HepG2 (cell line): ENCODE results near the gene GRK5. TPM values are rescaled to one million over a fixed set of nuclear protein-coding genes. Genes with fewer than 3 reads are reported as not detected.

Experiments
- ASH2L ChIP-seq: fragments of 300-600, 200-600 bp; sonication (generic); IDR thresholded peaks from 2 replicates; pipeline ENCODE4 v1.7.0; 2017; ENCODE audit warnings: low read depth, mild to moderate bottlenecking, moderate library complexity, mixed read lengths, low read length; ENCODE audit not compliant: insufficient read length
- ATF1 ChIP-seq: IDR thresholded peaks from 2 replicates; pipeline ENCODE4 v1.6.1; 2016; ENCODE audit warnings: mild to moderate bottlenecking, control low read depth
- CHD2 ChIP-seq: IDR thresholded peaks from 2 replicates; pipeline ENCODE4 v1.6.1; 2011; ENCODE audit warnings: low read depth, low read length, improper control_type of control experiment
- ETV6 ChIP-seq: sonication (generic); formaldehyde crosslinking; conservative IDR thresholded peaks from 2 replicates; pipeline ENCODE4 v1.4.0; 2020; ENCODE audit warnings: missing genetic modification reagents
- FOXK1 ChIP-seq: sonication (generic); formaldehyde crosslinking; IDR thresholded peaks from 2 replicates; pipeline ENCODE4 v1.4.0; 2020; ENCODE audit warnings: low read depth, missing genetic modification reagents, borderline replicate concordance
- GABPB1 ChIP-seq: IDR thresholded peaks from 2 replicates; pipeline ENCODE4 v1.6.1; 2016; ENCODE audit warnings: mild to moderate bottlenecking, missing genetic modification reagents, moderate library complexity, missing compliant biosample characterization
- GATAD2A ChIP-seq: IDR thresholded peaks from 2 replicates; pipeline ENCODE4 v1.6.1; 2016
- HINFP ChIP-seq: sonication (generic); formaldehyde crosslinking; IDR thresholded peaks from 2 replicates; pipeline ENCODE4 v1.4.0; 2020; ENCODE audit warnings: low read depth, mild to moderate bottlenecking, missing genetic modification reagents
- HNRNPK ChIP-seq: fragments of 200-400 bp; formaldehyde crosslinking; IDR thresholded peaks from 2 replicates; pipeline ENCODE4 v1.6.1; 2018; ENCODE audit warnings: low read length, low read depth, moderate library complexity, mild to moderate bottlenecking; ENCODE audit not compliant: poor library complexity, severe bottlenecking
- KMT2A ChIP-seq: sonication (generic); formaldehyde crosslinking; IDR thresholded peaks from 2 replicates; pipeline ENCODE4 v1.4.0; 2020; ENCODE audit warnings: missing genetic modification reagents
- MEF2D ChIP-seq: sonication (generic); formaldehyde crosslinking; IDR thresholded peaks from 2 replicates; pipeline ENCODE4 v1.5.1; 2020; ENCODE audit warnings: mild to moderate bottlenecking, missing genetic modification reagents
- MXI1 ChIP-seq: IDR thresholded peaks from 3 replicates; pipeline ENCODE4 v1.6.1; 2012; ENCODE audit warnings: low read depth, low read length, inconsistent platforms, borderline replicate concordance
- NAIF1 ChIP-seq: sonication (generic); formaldehyde crosslinking; IDR thresholded peaks from 2 replicates; pipeline ENCODE4 v1.5.0; 2020; ENCODE audit warnings: mild to moderate bottlenecking, missing genetic modification reagents, borderline replicate concordance
- NCOR1 ChIP-seq: fragments of 200-600 bp; sonication (generic); IDR thresholded peaks from 2 replicates; pipeline ENCODE4 v1.7.0; 2017; ENCODE audit warnings: antibody characterized with exemption, low read length, borderline replicate concordance
- ONECUT2 ChIP-seq: sonication (generic); formaldehyde crosslinking; IDR thresholded peaks from 2 replicates; pipeline ENCODE4 v1.4.0; 2020; ENCODE audit warnings: missing genetic modification reagents
- PITX1 ChIP-seq: sonication (generic); formaldehyde crosslinking; IDR thresholded peaks from 2 replicates; pipeline ENCODE4 v1.5.1; 2020; ENCODE audit warnings: mild to moderate bottlenecking, missing genetic modification reagents
- RXRA ChIP-seq: sonication (generic); formaldehyde crosslinking; IDR thresholded peaks from 2 replicates; pipeline ENCODE4 v1.5.1; 2020; ENCODE audit warnings: missing genetic modification reagents
- SAFB2 ChIP-seq: sonication (generic); formaldehyde crosslinking; IDR thresholded peaks from 2 replicates; pipeline ENCODE4 v1.5.1; 2020; ENCODE audit warnings: missing genetic modification reagents, low read depth, mild to moderate bottlenecking, borderline replicate concordance
- SP4 ChIP-seq: sonication (generic); formaldehyde crosslinking; IDR thresholded peaks from 2 replicates; pipeline ENCODE4 v1.8.1; 2023; ENCODE audit warnings: mild to moderate bottlenecking, missing genetic modification reagents
- ZNF503 ChIP-seq: sonication (generic); formaldehyde crosslinking; IDR thresholded peaks from 2 replicates; pipeline ENCODE4 v1.4.0; 2020; ENCODE audit warnings: missing genetic modification reagents
- ZNF567 ChIP-seq: sonication (generic); formaldehyde crosslinking; IDR thresholded peaks from 2 replicates; pipeline ENCODE4 v1.8.1; 2023; ENCODE audit warnings: mild to moderate bottlenecking, missing genetic modification reagents, borderline replicate concordance
- ZNF589 ChIP-seq: sonication (generic); formaldehyde crosslinking; conservative IDR thresholded peaks from 2 replicates; pipeline ENCODE4 v1.8.0; 2022; ENCODE audit warnings: mild to moderate bottlenecking, moderate library complexity, missing genetic modification reagents
- ZNF644 ChIP-seq: IDR thresholded peaks from 2 replicates; pipeline ENCODE4 v1.6.1; 2016; ENCODE audit warnings: low read depth
- ZNF772 ChIP-seq: sonication (generic); formaldehyde crosslinking; IDR thresholded peaks from 2 replicates; pipeline ENCODE4 v1.5.0; 2020; ENCODE audit warnings: mild to moderate bottlenecking, missing genetic modification reagents
- polyA plus RNA-seq, 8 experiments: library from polyadenylated mRNA; depleted of rRNA in 3 of 8; stranded (reverse) in 7 of 8; unstranded in 1 of 8; fragments of >200 nt; fragmentation: Illumina TruSeq in 4 of 8; extraction: Trizol in 4 of 8; gene quantifications; 2 replicates each; pipeline versions ENCODE4 v1.2.1 to v1.2.3, GENCODE V29; 2011 to 2016; ENCODE audit warnings: low read depth in 4 of 8, missing spikeins in 1 of 8, mixed read lengths in 1 of 8; ENCODE audit not compliant: insufficient read depth in 1 of 8
- total RNA-seq, 5 experiments: library from RNA; depleted of rRNA; stranded (reverse); fragments of >200 nt; fragmentation: Illumina TruSeq; extraction: Trizol; gene quantifications; 2 replicates each; pipeline ENCODE4 v1.2.3, GENCODE V29; 2016; ENCODE audit warnings: low read depth in 1 of 5
- TF ChIP-seq, protein P1 (sequence below): sonication (generic); formaldehyde crosslinking; IDR thresholded peaks from 2 replicates; pipeline ENCODE4 v1.5.0; 2020; ENCODE audit warnings: mild to moderate bottlenecking, missing genetic modification reagents, borderline replicate concordance

Gene GRK5
- total and polyA plus RNA-seq, 2 of the 13 experiments (the other 11 are each of a cell fraction or from before 2014, with no cell fraction given): 10.4 to 12.6 TPM

DNA sequence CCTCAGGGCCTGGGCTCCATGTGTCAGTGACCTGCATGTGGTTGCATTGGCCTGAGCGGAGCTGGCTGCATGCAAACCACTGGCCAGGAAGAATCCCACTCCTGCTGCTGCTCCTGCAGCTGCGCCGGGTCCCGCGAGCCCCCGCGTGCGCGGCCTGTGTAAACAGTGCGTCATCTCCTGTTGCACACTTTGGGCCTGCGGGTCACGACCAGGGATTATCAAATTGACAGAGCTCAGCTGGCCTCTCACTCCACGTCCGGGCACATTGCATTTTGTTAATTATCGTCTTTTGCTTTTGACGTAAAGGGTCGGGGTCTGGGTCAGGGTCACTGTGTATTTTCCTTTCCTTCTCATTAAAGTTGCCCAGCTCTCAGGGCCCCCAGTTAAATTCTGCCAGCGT lies 202.5 kb downstream of the GRK5 start (continued):
- TF ChIP-seq SP4 (CRISPR knock-in tag) (no peak), MEF2D (CRISPR knock-in tag) (peak; percentile 85), ZNF644 (no peak), ATF1 (CRISPR knock-in tag) (no peak), HNRNPK (no peak), NCOR1 (no peak), RXRA (CRISPR knock-in tag) (peak; percentile 59; the same call in 1 of the 2 replicates), CHD2 (0 out of 2 replicates have a peak, but pooled peaks have one; percentile 14), FOXK1 (CRISPR knock-in tag) (peak; percentile 68; the same call in 1 of the 2 replicates), MXI1 (peak; percentile 38; the same call in 1 of the 3 replicates), ETV6 (no peak), ZNF567 (CRISPR knock-in tag) (no peak), ONECUT2 (CRISPR knock-in tag) (no peak), ZNF772 (0 out of 2 replicates have a peak, but pooled peaks have one; percentile 24), ZNF503 (peak; percentile 57; the same call in 1 of the 2 replicates), ZNF589 (CRISPR knock-in tag) (0 out of 2 replicates have a peak, but pooled peaks have one; percentile 47), HINFP (CRISPR knock-in tag) (0 out of 2 replicates have a peak, but pooled peaks have one; percentile 18), GABPB1 (CRISPR knock-in tag) (peak; percentile 84), ASH2L (peak; percentile 13), PITX1 (CRISPR knock-in tag) (peak; percentile 99), SAFB2 (CRISPR knock-in tag) (no peak), KMT2A (0 out of 2 replicates have a peak, but pooled peaks have one; percentile 28), NAIF1 (CRISPR knock-in tag) (no peak), GATAD2A (peak; percentile 88)
- TF ChIP-seq, protein P1, sequence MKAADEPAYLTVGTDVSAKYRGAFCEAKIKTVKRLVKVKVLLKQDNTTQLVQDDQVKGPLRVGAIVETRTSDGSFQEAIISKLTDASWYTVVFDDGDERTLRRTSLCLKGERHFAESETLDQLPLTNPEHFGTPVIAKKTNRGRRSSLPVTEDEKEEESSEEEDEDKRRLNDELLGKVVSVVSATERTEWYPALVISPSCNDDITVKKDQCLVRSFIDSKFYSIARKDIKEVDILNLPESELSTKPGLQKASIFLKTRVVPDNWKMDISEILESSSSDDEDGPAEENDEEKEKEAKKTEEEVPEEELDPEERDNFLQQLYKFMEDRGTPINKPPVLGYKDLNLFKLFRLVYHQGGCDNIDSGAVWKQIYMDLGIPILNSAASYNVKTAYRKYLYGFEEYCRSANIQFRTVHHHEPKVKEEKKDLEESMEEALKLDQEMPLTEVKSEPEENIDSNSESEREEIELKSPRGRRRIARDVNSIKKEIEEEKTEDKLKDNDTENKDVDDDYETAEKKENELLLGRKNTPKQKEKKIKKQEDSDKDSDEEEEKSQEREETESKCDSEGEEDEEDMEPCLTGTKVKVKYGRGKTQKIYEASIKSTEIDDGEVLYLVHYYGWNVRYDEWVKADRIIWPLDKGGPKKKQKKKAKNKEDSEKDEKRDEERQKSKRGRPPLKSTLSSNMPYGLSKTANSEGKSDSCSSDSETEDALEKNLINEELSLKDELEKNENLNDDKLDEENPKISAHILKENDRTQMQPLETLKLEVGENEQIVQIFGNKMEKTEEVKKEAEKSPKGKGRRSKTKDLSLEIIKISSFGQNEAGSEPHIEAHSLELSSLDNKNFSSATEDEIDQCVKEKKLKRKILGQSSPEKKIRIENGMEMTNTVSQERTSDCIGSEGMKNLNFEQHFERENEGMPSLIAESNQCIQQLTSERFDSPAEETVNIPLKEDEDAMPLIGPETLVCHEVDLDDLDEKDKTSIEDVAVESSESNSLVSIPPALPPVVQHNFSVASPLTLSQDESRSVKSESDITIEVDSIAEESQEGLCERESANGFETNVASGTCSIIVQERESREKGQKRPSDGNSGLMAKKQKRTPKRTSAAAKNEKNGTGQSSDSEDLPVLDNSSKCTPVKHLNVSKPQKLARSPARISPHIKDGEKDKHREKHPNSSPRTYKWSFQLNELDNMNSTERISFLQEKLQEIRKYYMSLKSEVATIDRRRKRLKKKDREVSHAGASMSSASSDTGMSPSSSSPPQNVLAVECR (CRISPR knock-in tag): peak; percentile 71
